Parathyroid adenoma (tissue), 2 donors: Measurements from ENCODE around the gene MALSU1.

Experiments
- H2AFZ ChIP-seq: fragments of 300-600 bp; sonication (generic); one replicate; pipeline ENCODE4 v1.7.0; 2017; ENCODE audit warnings: antibody characterized with exemption, mild to moderate bottlenecking
- H3K27ac ChIP-seq: fragments of 300-600 bp; sonication (generic); one replicate; pipeline ENCODE4 v1.7.0; 2017
- H3K27me3 ChIP-seq: fragments of 300-600 bp; sonication (generic); one replicate; pipeline ENCODE4 v1.7.0; 2017; ENCODE audit warnings: low read length; ENCODE audit not compliant: control insufficient read depth, insufficient read depth
- H3K36me3 ChIP-seq: fragments of 300-600 bp; sonication (generic); one replicate; pipeline ENCODE4 v1.7.0; 2017; ENCODE audit warnings: low read length; ENCODE audit not compliant: control insufficient read depth, insufficient read depth
- H3K4me1 ChIP-seq: fragments of 300-600 bp; sonication (generic); one replicate; pipeline ENCODE4 v1.7.0; 2017; ENCODE audit warnings: control low read depth
- H3K4me2 ChIP-seq: fragments of 300-600 bp; sonication (generic); one replicate; pipeline ENCODE4 v1.7.0; 2017; ENCODE audit warnings: low read length
- H3K4me3 ChIP-seq: fragments of 300-600 bp; sonication (generic); one replicate; pipeline ENCODE4 v1.7.0; 2017; ENCODE audit warnings: low read depth, low read length
- H3K79me2 ChIP-seq: fragments of 300-600 bp; sonication (generic); one replicate; pipeline ENCODE4 v1.7.0; 2017; ENCODE audit warnings: control low read depth
- H3K9ac ChIP-seq: fragments of 300-600 bp; sonication (generic); one replicate; pipeline ENCODE4 v1.7.0; 2017; ENCODE audit warnings: mild to moderate bottlenecking
- H3K9me3 ChIP-seq: fragments of 300-600 bp; sonication (generic); one replicate; pipeline ENCODE4 v1.7.0; 2017; ENCODE audit warnings: low read length; ENCODE audit not compliant: control insufficient read depth
- TF ChIP-seq, protein P1 (sequence below): fragments of 300-600 bp; sonication (generic); IDR thresholded peaks from one replicate; pipeline ENCODE4 v1.7.0; 2017; ENCODE audit warnings: antibody characterized with exemption, mild to moderate bottlenecking
- donor health status: primary hyperparathyroidism.

MALSU1 gene

DNA sequence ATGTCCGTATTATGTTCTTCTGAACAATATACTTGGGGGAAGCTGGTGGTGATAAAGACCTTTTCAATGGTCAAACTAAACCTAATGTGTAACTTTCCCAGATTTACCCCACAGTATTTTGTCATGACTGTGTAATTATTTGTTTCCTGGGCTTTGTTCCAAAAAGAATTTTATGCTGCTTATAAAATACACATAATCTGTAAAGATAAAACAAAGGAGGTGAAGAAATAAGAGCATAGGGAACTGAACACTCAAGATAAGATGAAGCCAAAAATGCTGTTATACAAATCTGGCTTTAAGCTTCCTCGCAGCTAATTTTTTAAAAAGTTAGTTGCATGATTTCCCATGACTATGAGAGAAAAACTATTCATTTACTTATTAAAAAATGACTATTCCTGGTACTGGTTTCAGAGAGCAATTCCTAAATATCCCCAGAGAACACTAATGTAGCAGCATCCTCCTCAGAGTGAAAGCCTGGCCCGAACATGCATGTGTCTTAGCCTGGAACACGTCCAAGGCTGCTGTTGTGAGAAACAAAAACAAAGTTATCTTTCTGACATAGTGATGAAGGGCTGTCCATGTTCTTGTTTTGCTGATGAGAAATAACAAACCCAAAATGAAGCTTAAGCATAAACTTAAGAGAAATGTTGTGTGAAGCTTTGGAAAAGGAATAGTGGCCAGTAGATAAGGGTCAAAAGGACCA lies 33.9 kb downstream of the MALSU1 start:
- Histone ChIP-seq H3K36me3 (no peaks in the 10 kb centered on the region), H3K9ac (no peak overlapping the region), H3K4me3 (no peak overlapping the region), H3K27me3 (no peaks in the 10 kb centered on the region), H3K79me2 (no peaks in the 10 kb centered on the region), H2AFZ (no peak overlapping the region), H3K4me1 (no peaks in the 10 kb centered on the region), H3K4me2 (no peak overlapping the region), H3K9me3 (no peaks in the 10 kb centered on the region), H3K27ac (no peak overlapping the region)
- TF ChIP-seq, protein P1, sequence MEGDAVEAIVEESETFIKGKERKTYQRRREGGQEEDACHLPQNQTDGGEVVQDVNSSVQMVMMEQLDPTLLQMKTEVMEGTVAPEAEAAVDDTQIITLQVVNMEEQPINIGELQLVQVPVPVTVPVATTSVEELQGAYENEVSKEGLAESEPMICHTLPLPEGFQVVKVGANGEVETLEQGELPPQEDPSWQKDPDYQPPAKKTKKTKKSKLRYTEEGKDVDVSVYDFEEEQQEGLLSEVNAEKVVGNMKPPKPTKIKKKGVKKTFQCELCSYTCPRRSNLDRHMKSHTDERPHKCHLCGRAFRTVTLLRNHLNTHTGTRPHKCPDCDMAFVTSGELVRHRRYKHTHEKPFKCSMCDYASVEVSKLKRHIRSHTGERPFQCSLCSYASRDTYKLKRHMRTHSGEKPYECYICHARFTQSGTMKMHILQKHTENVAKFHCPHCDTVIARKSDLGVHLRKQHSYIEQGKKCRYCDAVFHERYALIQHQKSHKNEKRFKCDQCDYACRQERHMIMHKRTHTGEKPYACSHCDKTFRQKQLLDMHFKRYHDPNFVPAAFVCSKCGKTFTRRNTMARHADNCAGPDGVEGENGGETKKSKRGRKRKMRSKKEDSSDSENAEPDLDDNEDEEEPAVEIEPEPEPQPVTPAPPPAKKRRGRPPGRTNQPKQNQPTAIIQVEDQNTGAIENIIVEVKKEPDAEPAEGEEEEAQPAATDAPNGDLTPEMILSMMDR: no peak

DNA sequence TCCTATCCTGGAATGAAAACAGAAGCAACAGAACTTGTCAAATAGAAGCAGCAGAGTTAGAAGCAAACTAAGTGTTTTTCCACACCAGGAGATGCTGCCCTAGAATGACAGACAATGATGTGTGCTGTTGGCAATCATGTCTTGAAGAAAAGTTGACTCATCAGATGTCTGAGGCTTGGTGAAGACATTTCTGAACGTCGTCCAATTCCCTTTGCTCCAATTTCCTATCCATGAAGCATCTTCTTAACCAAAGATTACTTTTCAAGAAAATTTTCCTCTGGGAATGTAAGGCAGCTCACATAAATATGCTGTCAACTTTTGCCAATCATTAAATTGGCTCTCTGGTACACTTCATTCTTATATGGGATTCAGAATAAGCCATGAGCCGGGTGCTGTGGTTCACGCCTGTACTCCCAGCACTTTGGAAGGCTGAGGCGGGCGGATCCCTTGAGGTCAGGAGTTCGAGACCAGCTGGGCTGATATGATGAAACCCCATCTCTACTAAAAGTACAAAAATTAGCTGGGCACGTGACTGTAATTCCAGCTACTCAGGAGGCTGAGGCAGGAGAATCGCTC lies 34.6 kb downstream of the MALSU1 start:
- no peak overlapping the region for H3K27ac ChIP-seq
- TF ChIP-seq, protein P1: no peak
- H2AFZ ChIP-seq: no peak overlapping the region
- H3K27me3 ChIP-seq: no peaks in the 10 kb centered on the region
- H3K79me2 ChIP-seq: no peaks in the 10 kb centered on the region
- no peaks in the 10 kb centered on the region for H3K4me1 ChIP-seq
- H3K9me3 ChIP-seq: no peaks in the 10 kb centered on the region
- H3K4me3 ChIP-seq: no peak overlapping the region
- no peak overlapping the region for H3K9ac ChIP-seq
- H3K4me2 ChIP-seq: no peak overlapping the region
- H3K36me3 ChIP-seq: no peaks in the 10 kb centered on the region

DNA sequence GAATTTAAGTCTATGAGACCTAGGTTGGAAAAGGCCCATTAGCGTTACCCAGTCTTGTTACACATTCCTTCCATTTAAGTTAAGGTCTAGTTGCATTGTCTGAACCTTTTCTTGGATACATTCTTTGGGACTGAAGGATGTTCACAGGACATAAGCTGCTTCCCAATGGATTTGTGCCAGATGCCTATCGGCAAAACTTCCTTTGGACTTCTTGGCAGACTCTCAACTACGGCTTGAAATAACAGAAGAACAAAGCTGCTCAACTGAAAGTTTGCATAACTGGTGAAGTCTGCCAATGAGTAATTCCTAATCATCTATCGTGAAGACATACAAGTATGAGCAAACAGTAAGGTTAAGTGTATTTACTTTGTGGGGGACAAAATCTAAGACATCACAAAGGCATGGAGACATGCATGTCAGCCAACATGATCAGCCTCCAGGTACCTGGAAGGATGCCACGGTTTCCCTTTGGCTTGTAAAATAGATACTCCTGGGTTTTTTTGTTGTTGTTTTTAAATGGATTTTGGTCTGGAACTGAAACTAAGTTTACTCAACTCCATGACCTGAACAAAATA lies 35.4 kb downstream of the MALSU1 start:
- no peak overlapping the region for H3K4me3 ChIP-seq
- H3K4me1 ChIP-seq: no peaks in the 10 kb centered on the region

DNA sequence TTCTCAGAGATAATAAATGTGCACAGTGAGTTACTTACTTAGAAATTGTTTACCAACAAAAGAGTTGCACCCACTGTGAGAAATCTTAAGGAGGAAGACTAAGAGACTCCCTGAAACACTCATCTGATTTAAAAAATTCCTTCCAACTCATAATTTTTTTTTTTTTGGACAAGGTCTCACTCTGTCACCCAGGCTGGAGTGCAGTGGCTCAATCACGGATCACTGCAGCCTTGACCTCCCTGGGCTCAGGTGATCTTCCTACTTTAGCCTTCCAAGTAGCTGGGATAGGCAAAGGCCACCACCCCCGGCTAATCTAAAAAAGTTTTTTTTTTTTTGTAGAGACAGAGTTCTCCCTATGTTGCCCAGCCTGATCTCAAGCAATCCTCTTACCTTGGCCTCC lies 36.0 kb downstream of the MALSU1 start:
- H3K9me3 ChIP-seq: no peaks in the 10 kb centered on the region
- TF ChIP-seq, protein P1: no peak
- no peak overlapping the region for H3K4me2 ChIP-seq
- H3K79me2 ChIP-seq: no peaks in the 10 kb centered on the region
- no peak overlapping the region for H3K4me3 ChIP-seq
- H3K9ac ChIP-seq: no peak overlapping the region
- H3K27ac ChIP-seq: no peak overlapping the region
- no peak overlapping the region for H2AFZ ChIP-seq
- H3K27me3 ChIP-seq: no peaks in the 10 kb centered on the region
- no peaks in the 10 kb centered on the region for H3K36me3 ChIP-seq
- H3K4me1 ChIP-seq: no peaks in the 10 kb centered on the region

More for the DNA sequence above, 35.4 kb downstream of the MALSU1 start:
- H3K27ac ChIP-seq: no peak overlapping the region
- H3K36me3 ChIP-seq: no peaks in the 10 kb centered on the region
- H3K9ac ChIP-seq: no peak overlapping the region
- no peaks in the 10 kb centered on the region for H3K27me3 ChIP-seq
- no peaks in the 10 kb centered on the region for H3K79me2 ChIP-seq
- no peak overlapping the region for H2AFZ ChIP-seq
- H3K4me2 ChIP-seq: no peak overlapping the region
- no peaks in the 10 kb centered on the region for H3K9me3 ChIP-seq
- TF ChIP-seq, protein P1: no peak
